ENCODE results near the gene FBXO42. TPM values are rescaled to one million over a fixed set of nuclear protein-coding genes. Genes with fewer than 3 reads are reported as not detected.

FBXO42 gene
- total and polyA plus RNA-seq, 4 donors: 5.9 to 9.4 (median 6.5) TPM

DNA sequence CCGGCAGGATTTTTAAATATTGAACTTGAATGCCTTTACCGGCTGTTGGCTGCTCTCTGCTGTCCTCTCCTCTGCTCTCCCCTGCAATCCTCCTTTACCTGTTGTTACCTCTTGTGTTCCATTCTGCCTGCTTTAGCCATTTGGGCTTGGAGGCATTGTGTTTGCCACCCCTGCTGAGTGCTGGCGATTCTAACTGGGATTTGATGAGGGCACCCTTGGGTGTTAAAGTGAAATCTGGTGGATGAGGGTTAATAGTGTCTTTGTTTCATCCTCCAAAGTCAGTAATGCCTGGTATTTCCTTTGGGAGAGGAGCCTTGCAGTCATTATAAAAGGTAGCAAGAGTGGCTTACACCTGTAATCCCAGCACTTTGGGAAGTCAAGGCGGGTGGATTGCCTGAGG lies 24.7 kb upstream of the FBXO42 start:
- Histone ChIP-seq H3K4me3 (ENCODE audit: low read depth in 1 of 3, low read length in 3 of 3) (no peak overlapping the region), H3K27ac (ENCODE audit: low read depth in 1 of 2, low read length in 2 of 2) (no peak overlapping the region), H3K9ac (ENCODE audit: low read depth in 1 of 2, low read length in 2 of 2) (no peak overlapping the region), H3K9me3 (ENCODE audit: control insufficient read depth in 4 of 4, low read length in 3 of 4) (no peaks in the 10 kb centered on the region), H3K27me3 (ENCODE audit: control insufficient read depth in 4 of 4, insufficient read depth in 4 of 4, low read length in 3 of 4) (no peaks in the 10 kb centered on the region), H3K36me3 (ENCODE audit: control insufficient read depth in 4 of 4, insufficient read depth in 3 of 4, low read depth in 1 of 4, low read length in 3 of 4) (peaks cover 0 to 3% (median 0%) of the 10 kb centered on the region in 4 donors), H3K4me1 (ENCODE audit: control insufficient read depth in 4 of 4, insufficient read depth in 4 of 4, low read length in 3 of 4) (peaks cover 5 to 23% (median 18%) of the 10 kb centered on the region in 4 donors)
- TF ChIP-seq FOXA1 (IDR thresholded peaks at IDR 0.05) (no peak), GABPA (IDR thresholded peaks at IDR 0.05 in 1 of 2, conservative IDR thresholded peaks at IDR 0.05 in 1 of 2) (no peak), NR2F2 (IDR thresholded peaks at IDR 0.05) (no peak), JUND (IDR thresholded peaks at IDR 0.05) (no peak), TAF1 (conservative IDR thresholded peaks at IDR 0.05) (no peak), SP1 (IDR thresholded peaks at IDR 0.05) (no peak), HNF4G (IDR thresholded peaks at IDR 0.05) (no peak), HNF4A (conservative IDR thresholded peaks at IDR 0.05) (no peak), FOXA2 (IDR thresholded peaks at IDR 0.05) (no peak), YY1 (IDR thresholded peaks at IDR 0.05) (no peak), EGR1 (IDR thresholded peaks at IDR 0.05; ENCODE audit: low read depth in 2 of 2) (no peak), RAD21 (IDR thresholded peaks at IDR 0.05) (no peak), RXRA (IDR thresholded peaks at IDR 0.05) (no peak)
- TF ChIP-seq, protein P1, sequence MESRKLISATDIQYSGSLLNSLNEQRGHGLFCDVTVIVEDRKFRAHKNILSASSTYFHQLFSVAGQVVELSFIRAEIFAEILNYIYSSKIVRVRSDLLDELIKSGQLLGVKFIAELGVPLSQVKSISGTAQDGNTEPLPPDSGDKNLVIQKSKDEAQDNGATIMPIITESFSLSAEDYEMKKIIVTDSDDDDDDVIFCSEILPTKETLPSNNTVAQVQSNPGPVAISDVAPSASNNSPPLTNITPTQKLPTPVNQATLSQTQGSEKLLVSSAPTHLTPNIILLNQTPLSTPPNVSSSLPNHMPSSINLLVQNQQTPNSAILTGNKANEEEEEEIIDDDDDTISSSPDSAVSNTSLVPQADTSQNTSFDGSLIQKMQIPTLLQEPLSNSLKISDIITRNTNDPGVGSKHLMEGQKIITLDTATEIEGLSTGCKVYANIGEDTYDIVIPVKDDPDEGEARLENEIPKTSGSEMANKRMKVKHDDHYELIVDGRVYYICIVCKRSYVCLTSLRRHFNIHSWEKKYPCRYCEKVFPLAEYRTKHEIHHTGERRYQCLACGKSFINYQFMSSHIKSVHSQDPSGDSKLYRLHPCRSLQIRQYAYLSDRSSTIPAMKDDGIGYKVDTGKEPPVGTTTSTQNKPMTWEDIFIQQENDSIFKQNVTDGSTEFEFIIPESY (IDR thresholded peaks at IDR 0.05): no peak
- TF ChIP-seq, protein P2, sequence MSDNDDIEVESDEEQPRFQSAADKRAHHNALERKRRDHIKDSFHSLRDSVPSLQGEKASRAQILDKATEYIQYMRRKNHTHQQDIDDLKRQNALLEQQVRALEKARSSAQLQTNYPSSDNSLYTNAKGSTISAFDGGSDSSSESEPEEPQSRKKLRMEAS (IDR thresholded peaks at IDR 0.05): no peak
- TF ChIP-seq, protein P3, sequence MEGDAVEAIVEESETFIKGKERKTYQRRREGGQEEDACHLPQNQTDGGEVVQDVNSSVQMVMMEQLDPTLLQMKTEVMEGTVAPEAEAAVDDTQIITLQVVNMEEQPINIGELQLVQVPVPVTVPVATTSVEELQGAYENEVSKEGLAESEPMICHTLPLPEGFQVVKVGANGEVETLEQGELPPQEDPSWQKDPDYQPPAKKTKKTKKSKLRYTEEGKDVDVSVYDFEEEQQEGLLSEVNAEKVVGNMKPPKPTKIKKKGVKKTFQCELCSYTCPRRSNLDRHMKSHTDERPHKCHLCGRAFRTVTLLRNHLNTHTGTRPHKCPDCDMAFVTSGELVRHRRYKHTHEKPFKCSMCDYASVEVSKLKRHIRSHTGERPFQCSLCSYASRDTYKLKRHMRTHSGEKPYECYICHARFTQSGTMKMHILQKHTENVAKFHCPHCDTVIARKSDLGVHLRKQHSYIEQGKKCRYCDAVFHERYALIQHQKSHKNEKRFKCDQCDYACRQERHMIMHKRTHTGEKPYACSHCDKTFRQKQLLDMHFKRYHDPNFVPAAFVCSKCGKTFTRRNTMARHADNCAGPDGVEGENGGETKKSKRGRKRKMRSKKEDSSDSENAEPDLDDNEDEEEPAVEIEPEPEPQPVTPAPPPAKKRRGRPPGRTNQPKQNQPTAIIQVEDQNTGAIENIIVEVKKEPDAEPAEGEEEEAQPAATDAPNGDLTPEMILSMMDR (IDR thresholded peaks at IDR 0.05; ENCODE audit: low read depth, low read length, missing input control): no peak
- TF ChIP-seq, protein P4, sequence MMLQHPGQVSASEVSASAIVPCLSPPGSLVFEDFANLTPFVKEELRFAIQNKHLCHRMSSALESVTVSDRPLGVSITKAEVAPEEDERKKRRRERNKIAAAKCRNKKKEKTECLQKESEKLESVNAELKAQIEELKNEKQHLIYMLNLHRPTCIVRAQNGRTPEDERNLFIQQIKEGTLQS (IDR thresholded peaks at IDR 0.05): no peak
- TF ChIP-seq, protein P5, sequence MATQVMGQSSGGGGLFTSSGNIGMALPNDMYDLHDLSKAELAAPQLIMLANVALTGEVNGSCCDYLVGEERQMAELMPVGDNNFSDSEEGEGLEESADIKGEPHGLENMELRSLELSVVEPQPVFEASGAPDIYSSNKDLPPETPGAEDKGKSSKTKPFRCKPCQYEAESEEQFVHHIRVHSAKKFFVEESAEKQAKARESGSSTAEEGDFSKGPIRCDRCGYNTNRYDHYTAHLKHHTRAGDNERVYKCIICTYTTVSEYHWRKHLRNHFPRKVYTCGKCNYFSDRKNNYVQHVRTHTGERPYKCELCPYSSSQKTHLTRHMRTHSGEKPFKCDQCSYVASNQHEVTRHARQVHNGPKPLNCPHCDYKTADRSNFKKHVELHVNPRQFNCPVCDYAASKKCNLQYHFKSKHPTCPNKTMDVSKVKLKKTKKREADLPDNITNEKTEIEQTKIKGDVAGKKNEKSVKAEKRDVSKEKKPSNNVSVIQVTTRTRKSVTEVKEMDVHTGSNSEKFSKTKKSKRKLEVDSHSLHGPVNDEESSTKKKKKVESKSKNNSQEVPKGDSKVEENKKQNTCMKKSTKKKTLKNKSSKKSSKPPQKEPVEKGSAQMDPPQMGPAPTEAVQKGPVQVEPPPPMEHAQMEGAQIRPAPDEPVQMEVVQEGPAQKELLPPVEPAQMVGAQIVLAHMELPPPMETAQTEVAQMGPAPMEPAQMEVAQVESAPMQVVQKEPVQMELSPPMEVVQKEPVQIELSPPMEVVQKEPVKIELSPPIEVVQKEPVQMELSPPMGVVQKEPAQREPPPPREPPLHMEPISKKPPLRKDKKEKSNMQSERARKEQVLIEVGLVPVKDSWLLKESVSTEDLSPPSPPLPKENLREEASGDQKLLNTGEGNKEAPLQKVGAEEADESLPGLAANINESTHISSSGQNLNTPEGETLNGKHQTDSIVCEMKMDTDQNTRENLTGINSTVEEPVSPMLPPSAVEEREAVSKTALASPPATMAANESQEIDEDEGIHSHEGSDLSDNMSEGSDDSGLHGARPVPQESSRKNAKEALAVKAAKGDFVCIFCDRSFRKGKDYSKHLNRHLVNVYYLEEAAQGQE (IDR thresholded peaks at IDR 0.05): no peak
- DNase-seq (ENCODE audit: low spot score): no peak
- WGBS: 51% methylated on average over 4 of the region's 4 CpGs
